Hematopoietic multipotent progenitor cell treated with erythropoietin and hydrocortisone succinate and interleukin-3 and kit ligand, for 4 days (in vitro differentiated cells): Measurements from ENCODE around the gene CKAP5.
"Not testable (repeated sequence)": the region's sequence is repeated elsewhere in the genome, so short reads cannot be mapped to it uniquely, and the experiment has no call there.

Source experiments
- DNase-seq: peaks from one replicate; pipeline ENCODE4 v3.0.0-alpha.2; 2015

The CKAP5 gene

DNA sequence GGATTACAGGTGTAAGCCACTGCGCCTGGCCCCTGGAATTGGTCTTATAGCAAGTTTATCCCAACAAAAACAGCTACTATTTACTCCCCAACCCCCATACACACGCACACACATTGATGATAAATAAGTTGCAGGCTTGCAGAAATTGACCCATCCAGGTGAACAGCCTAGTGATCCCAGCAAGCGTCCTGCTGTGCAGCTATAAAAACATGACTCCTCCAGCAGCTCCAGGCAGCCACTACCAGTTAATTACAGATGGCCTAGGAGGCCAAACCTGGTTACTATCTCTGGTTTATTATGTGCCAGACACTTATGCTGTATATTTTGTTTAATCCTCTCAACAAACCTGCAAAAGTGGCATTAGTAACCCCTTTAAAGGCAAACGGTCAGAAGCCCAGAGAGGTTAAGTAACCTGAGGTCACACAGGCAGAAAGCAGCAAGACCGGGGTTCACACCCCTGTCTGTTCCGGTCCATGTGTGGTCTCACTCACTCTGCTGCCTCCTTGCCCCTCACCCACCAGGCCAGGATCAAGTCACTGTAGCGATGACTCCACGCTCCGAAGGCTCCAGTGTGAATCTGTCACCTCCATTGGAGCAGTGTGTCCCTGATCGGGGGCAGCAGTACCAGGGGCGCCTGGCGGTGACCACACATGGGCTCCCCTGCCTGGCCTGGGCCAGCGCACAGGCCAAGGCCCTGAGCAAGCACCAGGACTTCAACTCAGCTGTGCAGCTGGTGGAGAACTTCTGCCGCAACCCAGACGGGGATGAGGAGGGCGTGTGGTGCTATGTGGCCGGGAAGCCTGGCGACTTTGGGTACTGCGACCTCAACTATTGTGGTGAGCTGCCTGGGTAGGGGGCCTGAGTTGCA, 120.5 kb downstream of the CKAP5 start:
- no peak for DNase-seq

DNA sequence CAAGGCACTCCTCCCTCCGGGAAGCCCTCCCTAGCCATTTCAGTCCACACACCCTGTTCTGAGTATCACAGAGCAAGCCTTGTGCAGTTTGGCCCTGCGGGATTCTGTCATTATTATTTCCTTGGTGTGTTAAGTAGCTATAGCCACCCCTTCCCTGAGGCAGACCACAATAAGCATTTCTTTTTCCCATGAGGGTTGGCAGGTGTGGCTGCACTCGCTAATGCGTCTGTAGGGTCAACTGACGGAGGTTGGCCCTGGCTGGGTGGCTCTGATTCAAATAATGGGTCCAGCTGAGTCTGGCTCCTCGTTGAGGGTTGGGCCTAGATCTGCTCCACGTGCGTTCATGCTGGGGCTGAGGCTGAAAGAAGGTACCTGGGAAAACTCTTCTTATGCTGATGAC, 122.0 kb downstream of the CKAP5 start:
- no peak for DNase-seq

DNA sequence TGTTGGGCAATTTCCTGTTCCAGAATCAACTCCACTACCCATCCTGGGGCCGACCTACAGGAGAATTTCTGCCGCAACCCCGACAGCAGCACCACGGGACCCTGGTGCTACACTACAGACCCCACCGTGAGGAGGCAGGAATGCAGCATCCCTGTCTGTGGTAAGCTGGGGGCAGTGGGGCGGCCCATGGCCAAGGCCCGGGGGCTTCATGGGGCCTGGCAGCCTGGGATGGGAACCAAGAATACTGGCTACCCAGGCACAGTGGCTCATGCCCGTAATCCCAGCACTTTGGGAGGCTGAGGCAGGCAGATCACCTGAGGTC, 122.8 kb downstream of the CKAP5 start:
- no peak for DNase-seq

DNA sequence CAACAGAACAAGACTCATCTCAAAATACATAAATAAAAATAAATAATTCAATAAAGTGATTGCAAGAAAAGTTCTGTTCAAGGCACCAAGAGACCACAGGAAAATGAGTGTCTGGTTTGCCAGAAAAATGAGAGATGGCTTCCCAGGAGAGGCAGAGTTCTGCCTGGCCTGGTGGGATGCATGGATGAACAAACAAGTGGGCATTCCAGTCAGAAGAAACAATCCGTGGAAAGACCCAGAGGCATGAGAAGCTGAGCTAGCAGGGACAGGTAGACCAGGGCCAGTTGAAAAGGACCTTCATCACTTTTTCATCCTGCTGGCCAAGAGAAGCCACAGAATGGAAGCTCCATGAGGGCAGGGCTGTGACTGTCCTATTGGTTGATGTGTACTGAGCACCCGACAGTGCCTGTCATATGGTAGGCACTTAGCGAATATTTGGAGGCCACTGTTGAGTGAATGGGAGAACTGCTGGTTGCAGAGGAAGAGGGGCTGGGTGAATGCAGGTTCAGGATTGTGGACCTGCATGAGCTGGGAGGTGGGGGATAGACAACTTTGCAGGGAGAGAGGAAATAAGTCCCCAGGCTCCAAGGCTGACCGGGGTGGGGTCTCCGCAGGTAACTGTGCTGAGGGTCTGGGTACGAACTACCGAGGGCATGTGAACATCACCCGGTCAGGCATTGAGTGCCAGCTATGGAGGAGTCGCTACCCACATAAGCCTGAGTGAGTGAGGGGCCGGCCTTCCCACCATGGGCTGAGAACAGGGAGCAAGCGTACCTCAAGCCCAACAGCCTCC, 123.3 kb downstream of the CKAP5 start:
- no peak for DNase-seq

DNA sequence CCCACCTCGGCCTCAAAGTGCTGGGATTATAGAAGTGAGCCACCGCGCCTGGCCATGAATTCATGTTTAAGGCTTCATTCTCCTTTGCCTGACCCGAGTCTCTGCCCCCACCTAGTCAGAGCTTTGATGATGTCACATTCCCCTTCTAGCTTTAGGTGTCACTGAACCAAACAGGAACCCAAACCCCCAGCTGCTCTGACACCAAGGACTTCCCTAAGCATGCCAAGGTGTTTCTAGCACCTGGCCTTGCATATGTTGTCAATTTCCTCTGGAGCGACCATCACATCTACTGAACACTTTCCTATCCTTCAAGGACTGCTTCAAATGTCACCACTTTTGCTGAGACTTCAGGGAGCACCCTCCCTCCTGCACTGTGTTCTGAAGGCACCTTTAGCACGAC, 124.8 kb downstream of the CKAP5 start:
- no peak for DNase-seq

DNA sequence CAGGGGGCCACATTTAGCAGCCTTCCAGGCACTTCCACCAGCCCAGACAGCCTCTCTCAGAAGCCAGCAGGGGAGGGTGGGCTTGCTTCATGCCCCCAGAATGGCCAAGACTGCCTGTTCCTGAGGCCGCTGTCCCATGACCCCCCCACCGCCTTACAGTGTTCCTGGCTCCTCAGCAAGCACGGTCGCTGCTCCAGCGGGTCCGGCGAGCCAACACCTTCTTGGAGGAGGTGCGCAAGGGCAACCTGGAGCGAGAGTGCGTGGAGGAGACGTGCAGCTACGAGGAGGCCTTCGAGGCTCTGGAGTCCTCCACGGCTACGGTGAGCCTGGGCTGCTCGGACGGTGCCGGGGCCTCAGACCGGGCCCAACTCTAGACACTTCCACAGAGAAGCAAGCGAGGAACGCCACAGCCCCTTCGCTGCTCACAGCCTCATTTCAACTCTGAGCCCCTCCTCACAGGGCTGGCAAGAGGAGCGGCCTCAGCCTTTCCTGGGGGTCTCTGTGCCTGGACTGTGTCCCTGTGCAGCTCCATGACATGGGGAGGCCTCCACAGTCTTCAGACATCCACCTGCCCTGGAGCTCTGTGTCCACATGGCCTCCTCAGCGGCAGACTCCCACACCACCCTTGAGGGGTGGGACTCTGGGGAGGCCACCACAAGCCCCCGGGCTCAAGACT, 126.4 kb downstream of the CKAP5 start:
- DNase-seq, result no peak

DNA sequence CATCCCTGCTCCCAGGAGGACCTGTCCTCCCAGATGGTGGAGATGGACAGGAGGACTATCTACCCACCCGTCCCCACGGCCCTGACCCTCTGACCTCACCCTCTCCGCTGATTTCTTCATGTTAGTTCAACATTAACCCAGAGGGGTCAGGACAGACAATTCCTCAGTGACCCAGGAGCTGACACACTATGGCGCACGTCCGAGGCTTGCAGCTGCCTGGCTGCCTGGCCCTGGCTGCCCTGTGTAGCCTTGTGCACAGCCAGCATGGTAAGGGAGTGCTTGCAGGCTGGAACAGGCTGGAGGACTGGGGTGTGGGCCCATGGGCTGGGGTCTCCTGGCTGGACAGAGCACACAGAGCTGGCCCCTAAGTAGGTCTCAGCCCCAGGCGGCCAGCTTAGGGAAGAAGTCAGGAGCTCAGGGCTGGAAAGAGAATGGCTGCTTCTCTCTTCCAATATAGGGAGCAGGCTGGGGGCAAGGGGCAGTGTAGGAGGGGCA, 127.0 kb downstream of the CKAP5 start, which contains the start of gene F2:
Gene F2 (plus strand): TSS at position 166 of the 495 bp plus-strand sequence. CDS start 23 bp downstream, at position 189.
- no peak for DNase-seq

DNA sequence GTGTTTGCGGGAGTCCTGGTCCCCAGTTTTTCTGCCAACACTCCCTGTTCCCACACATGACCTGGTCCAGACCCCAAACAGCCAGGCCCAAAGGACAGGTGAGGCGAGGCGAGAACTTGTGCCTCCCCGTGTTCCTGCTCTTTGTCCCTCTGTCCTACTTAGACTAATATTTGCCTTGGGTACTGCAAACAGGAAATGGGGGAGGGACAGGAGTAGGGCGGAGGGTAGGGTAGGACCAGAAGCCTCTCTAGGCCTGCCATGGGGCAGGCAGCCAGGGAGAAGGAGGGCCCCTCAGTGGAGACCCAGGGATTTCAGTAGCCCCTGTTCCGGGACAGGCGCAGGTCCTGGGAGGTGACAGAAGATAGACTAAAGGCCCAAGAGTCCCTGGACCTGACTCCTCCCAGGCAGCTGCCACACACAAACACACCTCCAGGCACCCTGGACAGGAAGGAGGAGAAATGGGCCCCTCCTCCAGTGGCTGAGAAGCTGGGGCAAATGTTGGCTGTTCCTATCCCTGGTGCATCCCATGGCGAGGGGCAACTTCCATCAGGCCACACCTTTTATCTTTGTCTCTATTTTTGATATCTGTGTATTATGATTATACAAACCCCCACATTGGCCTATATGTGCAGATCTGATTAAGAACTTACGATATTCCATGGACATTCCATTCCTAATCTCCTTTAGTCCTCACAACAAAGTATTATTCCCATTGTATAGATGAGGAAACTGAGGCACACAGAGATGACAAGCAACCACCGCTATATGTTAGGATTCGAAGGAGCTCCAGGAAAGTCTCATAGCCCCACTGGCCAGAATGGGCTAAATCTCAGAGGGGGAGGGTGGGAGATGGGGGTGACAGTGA, 127.7 kb downstream of the CKAP5 start:
- peak; percentile 63 for DNase-seq

DNA sequence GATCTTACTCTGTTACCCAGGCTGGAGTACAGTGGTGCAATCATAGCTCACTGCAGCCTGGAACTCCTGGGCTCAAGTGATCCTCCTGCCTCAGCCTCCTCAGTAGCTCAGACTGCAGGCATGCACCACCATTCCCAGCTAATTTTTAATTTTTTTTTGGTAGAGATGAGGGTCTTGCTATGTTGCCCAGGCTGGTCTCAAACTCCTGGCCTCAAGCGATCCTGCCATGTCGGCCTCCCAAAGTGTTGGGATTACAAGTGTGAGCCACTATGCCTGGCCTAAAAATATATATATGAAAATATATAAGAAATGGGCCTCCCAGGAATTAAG, 128.3 kb downstream of the CKAP5 start:
- DNase-seq, result not testable (repeated sequence)

DNA sequence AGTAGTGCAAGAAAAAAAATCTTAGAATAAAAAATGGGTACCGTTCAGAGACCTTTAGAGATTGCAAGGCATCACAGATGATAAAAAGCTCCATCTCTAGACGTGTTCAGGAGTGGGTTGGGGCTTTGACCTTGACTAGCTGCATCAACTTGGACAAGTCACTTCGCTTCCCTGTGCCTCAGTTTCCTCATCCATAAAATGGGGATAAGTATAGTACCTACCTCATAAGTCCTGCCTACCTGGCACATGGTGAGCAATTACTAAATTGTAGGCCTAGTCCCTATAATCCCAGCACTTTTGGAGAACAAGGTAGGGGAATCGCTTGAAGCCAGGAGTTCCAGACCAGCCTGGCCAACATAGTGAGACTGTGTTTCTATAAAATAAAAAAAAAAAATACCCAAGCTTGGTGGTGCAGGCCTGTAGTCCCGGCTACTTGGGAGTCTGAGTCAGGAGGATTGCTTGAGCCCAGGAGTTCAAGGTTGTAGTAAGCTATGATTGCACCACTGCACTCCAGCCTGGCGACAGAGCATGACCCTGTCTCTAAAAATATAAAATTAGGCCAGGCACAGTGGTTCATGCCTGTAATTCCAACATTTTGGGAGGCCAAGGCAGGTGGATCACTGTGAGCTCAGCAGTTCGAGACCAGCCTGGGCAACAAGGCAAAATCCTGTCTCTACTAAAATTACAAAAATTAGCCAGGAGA, 133.1 kb downstream of the CKAP5 start:
- DNase-seq, result no peak

DNA sequence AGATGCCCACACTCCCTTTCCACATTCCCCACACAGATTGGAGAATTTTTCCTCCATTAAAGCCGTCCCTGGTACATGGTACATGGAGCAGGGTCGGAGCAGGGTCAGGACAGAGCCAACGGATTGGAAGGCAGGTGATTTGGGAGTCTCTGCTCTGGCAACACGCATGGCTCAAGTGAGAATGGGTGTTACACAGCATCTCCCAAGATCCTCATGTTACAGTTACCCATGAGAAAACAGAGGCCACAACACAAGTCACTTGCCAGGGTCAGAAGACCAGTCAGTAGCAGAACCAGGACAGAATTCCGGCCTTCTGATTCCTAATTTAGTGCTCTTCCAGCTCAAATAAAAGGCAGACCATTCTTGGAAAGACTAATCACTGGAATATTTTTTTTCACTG, 134.8 kb downstream of the CKAP5 start:
- DNase-seq, result no peak

DNA sequence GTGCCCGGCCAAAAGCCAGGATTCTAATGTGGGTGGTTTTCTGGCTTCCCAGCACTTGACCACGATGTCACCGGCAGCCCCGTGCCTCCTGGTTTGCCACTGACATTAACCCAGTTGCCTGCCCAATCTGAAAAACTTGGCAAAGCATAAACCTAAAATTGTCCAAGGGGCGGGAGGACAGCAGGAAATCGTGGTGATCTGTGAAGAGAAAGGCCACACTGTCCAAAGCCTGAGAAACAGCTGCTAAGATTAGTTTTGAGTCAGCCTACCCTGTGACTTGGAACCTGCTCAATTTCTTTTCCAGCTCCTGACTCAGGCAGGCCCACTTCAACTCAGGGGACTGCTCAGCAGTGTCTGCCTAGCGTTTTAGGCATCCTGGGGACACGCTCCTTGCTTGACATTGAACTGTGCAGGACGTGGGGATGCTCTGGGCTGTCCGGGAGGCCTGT, 135.2 kb downstream of the CKAP5 start:
- no peak for DNase-seq

DNA sequence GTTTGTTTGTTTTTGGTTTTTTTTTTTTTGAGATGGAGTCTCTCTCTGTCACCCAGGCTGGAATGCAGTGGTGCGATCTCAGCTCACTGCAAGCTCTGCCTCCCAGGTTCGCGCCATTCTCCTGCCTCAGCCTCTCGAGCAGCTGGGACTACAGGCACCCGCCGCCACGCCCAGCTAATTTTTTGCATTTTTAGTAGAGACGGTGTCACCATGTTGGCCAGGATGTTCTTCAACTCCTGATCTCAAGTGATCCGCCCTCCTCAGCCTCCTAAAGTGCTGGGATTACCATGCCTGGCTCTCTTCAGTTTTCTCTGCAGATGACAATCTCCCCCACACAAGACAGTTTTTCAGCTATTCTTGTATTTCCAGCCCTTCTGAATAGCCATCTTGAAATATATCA, 136.7 kb downstream of the CKAP5 start:
- DNase-seq, result not testable (repeated sequence)

DNA sequence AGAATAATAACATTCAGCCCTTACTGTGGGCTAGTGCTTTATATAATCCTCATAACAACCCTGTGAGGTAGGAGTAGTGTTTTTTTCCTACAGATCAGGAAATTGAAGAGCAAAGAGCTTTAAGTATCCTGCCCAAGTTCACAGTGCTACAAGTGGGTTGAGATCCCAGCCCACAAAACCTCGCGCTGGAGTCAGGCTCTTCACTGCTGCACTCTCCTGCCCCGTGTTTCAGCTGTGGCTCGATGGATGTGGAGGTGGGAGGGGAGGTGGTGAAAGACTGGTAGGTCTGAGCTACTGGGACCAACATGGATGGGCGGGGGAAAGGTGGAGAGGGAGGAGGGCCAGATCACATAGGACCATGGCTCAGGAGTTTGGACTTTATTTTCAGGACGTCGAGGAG, 139.2 kb downstream of the CKAP5 start:
- no peak for DNase-seq

DNA sequence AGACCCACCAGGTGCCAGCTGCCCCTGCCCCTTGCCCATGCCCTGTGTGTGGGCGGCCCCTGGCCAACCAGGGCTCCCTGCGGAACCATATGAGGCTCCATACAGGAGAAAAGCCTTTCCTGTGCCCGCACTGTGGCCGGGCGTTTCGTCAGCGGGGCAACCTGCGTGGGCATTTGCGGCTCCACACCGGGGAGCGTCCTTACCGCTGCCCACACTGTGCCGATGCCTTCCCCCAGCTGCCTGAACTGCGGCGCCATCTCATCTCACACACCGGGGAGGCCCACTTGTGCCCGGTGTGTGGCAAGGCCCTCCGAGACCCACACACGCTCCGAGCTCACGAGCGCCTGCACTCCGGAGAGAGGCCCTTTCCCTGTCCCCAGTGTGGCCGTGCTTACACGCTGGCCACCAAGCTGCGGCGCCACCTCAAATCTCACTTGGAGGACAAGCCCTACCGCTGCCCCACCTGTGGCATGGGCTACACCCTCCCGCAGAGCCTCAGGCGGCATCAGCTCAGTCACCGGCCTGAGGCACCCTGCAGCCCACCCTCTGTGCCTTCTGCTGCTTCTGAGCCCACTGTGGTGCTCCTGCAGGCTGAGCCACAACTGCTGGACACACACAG, 140.9 kb downstream of the CKAP5 start:
- no peak for DNase-seq

DNA sequence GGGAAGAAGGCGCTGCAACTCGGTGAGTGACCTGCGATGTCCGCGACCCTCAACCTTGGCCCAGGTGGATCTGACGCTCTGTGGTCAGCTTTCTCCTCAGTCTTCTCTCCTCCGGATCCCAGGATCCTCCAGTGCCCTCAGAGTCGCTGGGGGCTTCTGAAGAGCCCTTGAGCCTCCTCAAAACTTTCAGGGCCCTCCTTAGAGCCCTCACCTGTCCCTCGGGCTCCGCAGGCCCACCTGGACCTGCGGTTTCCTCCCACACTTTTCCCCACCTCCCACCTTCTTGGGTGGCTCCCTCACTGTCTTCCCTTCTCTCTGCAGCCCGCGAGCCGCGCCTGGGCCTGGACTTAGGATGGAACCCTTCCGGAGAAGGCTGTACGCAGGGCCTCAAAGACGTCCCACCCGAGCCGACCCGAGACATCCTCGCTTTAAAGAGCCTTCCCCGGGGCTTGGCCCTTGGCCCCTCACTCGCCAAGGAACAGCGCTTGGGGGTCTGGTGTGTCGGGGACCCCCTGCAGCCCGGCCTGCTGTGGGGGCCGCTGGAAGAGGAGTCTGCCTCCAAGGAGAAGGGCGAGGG, 144.9 kb downstream of the CKAP5 start:
- DNase-seq, result peak; percentile 28

DNA sequence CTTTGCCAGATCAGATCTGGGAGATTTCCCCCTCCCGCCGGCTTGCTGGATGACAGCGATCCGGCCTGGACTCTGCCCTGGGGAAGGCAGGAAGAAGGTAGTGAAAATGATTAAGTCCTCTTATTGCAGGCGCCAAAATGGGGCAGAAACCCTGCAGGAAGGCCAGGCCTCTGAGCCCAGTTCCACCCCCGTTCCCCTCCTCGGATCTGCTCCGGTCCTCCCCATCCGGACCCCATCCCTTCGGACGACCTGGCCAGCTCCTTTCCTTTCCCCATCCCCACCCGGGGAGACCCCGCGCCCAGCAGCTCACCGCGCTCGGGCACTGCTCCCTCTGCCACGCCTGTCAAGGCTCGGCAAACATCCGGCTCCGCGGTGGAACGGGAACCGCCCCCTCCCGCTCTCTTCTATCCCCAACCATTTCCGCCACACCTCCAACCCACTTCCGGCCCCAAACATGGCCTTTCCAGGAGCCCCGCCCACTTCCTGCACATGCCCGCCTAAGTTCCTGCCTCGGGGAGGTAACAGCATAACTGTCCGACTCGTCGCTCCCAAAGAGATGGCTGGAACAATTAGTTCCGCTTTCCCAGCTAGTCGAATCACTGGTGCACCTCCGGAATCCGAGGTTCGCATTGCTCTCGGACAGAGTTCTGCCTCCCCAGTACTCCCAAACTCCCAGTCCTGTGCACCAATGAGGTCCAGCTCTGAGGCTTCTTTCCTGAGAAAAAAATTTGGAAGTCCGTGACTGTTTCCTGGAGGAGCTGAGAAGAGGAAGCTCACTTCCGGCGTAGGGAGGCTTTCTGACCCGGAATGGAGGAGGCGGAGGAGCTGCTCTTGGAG, 145.6 kb downstream of the CKAP5 start, which contains the start of the genes ARHGAP1 and ZNF408:
Gene ARHGAP1 (minus strand): TSS at position 379 of the 837 bp plus-strand sequence. CDS start 4,512 bp downstream, outside the sequence.
Gene ZNF408 (plus strand): TSS at position 791 of the 837 bp plus-strand sequence. CDS start 17 bp downstream, at position 808.
- peak; percentile 100 for DNase-seq

DNA sequence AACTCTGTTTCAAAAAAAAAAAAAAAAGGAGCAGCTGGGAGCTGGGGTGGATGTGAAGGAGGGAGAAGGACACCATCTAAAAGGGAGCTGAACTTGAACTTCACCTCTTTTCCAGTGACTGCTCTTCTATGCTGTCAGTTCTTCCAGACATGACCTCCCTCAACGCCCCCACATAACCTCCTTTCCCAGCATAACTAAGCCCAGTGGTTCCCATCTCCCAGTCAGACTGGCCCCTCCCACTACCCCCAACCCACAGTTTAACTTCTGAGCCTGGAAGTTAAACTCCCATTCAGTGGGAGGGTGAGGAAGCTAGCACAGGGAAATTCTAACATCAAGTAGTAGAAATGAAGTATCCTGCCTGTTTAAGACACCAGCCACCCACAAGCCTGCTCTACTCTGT, 147.5 kb downstream of the CKAP5 start:
- DNase-seq, result no peak

DNA sequence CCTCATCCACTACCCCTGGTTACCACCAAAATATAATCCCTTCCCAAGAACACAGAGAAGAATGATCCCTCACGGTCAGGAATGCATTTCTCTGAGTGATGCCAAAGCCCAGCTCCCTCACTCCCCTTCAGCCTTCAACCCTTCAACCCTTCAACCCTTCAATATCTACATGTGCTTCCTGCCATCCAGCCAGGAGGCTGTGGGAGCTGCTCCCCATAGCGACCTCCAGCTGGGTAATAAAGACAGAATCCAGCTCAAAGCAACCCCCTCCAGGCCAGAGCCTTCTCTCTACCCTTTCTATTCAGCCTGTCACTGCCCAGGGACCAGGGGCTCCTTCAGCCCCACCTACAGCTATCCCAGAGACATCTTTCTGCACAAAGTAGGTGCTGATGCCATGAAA, 148.4 kb downstream of the CKAP5 start:
- DNase-seq, result no peak

DNA sequence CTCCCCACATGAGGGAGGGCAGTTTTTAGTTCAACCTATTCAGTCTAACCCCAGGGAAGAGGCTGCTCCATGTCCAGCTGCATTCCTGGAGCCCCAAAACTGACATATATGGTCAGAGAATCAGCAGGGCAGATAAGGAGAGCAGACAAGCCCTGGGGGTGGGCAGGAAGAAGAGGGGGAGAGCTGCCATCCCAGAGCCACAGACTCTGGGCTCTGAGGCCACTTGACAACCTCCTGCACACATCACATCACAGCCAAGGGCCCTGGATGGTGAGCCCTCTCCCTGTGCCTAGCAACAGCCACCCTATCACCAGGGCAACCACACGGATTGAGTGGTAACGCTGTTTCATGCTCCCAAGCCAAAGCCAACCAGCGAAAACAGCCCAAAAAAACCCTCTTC, 148.8 kb downstream of the CKAP5 start:
- DNase-seq, result peak; percentile 36
